ENCODE results near the gene IFT88. TPM values are rescaled to one million over a fixed set of nuclear protein-coding genes. Genes with fewer than 3 reads are reported as not detected.

The IFT88 gene
- total RNA-seq, 1 donor from 2014 or later, result 8.1 TPM

- no peak for DNase-seq
- H3K4me3 ChIP-seq, result no peak overlapping the region
- H3K27ac ChIP-seq (replicated peaks), result peak overlapping the region; percentile 80
- H3K27me3 ChIP-seq (ENCODE audit: low read depth), result peaks cover 3% of the 10 kb centered on the region
- intact Hi-C loops (cut with micrococcal nuclease), result loop anchor here (5.0 to 10.0 kb wide), 2 partner anchors 113 to 219 kb away; no protein-coding TSS in a partner anchor
- no peaks in the 10 kb centered on the region for H3K36me3 ChIP-seq
- peaks cover 29% of the 10 kb centered on the region for H3K4me1 ChIP-seq
- TF ChIP-seq, protein P1, sequence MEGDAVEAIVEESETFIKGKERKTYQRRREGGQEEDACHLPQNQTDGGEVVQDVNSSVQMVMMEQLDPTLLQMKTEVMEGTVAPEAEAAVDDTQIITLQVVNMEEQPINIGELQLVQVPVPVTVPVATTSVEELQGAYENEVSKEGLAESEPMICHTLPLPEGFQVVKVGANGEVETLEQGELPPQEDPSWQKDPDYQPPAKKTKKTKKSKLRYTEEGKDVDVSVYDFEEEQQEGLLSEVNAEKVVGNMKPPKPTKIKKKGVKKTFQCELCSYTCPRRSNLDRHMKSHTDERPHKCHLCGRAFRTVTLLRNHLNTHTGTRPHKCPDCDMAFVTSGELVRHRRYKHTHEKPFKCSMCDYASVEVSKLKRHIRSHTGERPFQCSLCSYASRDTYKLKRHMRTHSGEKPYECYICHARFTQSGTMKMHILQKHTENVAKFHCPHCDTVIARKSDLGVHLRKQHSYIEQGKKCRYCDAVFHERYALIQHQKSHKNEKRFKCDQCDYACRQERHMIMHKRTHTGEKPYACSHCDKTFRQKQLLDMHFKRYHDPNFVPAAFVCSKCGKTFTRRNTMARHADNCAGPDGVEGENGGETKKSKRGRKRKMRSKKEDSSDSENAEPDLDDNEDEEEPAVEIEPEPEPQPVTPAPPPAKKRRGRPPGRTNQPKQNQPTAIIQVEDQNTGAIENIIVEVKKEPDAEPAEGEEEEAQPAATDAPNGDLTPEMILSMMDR (IDR thresholded peaks at IDR 0.05; ENCODE audit: borderline replicate concordance), result no peak
- H3K9me3 ChIP-seq (replicated peaks), result no peaks in the 10 kb centered on the region
Observed at GRCh38 chr13:20714161-20714560, 147.2 kb downstream of the IFT88 start.

DNA sequence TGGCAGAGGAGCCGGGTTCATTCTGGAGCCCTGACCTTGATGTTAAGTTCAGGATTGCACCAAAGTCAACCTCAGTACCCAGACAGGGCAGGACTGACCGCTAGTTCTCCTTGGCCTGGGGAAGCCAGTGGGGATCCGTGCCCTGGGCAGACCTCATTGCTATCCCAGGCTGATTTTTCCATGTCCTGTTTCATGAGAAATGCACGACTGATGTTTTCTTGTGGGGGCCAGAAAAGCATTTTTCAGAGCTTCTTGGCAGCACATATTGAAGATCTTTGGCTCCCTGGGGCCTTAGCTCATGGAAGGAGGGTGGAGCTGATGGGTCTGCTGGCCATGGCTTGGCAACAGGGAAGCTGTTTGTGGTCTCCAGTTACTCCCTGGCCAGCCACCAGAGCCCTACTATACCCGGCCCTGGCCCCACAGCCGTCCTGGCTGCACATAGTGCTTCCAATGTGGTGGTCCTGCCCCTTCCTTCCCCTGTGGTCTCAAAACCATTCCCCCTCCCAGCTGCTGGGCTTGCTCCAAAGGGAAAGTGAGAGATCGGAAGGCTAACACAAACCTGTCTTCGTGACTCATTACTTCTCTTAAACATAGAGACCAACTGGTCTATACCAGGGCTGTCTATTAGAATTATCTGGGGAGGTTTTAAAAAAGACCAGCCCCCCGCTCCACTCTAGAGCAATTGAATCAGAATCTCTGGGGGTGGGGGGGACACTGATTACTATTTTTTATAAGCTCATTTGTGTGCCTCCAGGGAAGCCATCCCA lies 147.8 kb downstream of the IFT88 start:
- H3K27me3 ChIP-seq (ENCODE audit: low read depth), result peaks cover 7% of the 10 kb centered on the region
- peaks cover 29% of the 10 kb centered on the region for H3K4me1 ChIP-seq
- intact Hi-C loops (cut with micrococcal nuclease), result loop anchor here (5.0 to 10.0 kb wide), 3 partner anchors 113 to 220 kb away; no protein-coding TSS in a partner anchor
- H3K4me3 ChIP-seq, result peak overlapping the region; percentile 11
- TF ChIP-seq, protein P1 (IDR thresholded peaks at IDR 0.05; ENCODE audit: borderline replicate concordance), result no peak
- peak; percentile 68 for DNase-seq
- H3K9me3 ChIP-seq (replicated peaks), result no peaks in the 10 kb centered on the region
- peak overlapping the region; percentile 80 for H3K27ac ChIP-seq (replicated peaks)
- H3K36me3 ChIP-seq, result no peaks in the 10 kb centered on the region

DNA sequence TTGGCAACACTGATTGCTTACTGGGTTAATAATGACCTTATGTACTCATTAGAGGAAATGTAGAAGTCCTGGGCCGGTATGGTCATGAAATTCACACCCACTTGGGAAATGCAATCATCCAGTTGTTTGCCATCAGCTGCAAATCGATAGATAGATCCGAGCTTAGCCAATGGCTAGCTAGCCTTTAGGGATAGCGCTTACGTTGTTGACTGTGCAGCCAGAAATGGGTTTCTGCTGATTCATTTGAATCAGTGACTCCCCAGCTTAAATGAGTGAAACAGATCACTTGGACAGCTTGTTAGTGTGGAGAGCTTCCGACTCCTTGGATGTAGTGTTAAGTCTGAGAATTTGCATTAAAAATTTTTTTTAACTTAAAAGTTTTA lies 148.4 kb downstream of the IFT88 start:
- TF ChIP-seq, protein P1 (IDR thresholded peaks at IDR 0.05; ENCODE audit: borderline replicate concordance), result no peak
- H3K4me3 ChIP-seq, result no peak overlapping the region
- intact Hi-C loops (cut with micrococcal nuclease), result loop anchor here (5.0 to 10.0 kb wide), 2 partner anchors 212 to 221 kb away; no protein-coding TSS in a partner anchor

DNA sequence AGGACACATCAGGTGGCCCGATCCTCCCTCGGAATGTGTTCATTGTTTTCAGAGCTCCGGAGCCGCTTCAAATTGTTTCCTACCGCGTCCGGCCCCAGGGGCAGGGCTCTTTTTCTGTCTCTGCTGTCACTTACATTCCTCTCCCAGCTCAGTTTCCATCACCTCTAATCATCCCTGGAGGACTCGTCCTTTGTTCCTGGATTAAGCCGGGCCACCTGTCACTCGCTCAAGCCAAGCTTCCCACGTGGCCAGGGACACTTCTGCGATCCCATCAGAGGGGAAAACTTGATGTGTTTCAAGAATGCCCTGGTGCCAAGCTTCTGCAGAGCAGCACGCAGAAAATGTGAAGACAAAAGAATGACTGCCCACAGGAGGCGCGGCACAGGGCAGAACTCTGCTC lies 150.0 kb downstream of the IFT88 start:
- H3K4me3 ChIP-seq, result no peak overlapping the region
- no peaks in the 10 kb centered on the region for H3K9me3 ChIP-seq (replicated peaks)
- DNase-seq, result no peak
- TF ChIP-seq, protein P1 (IDR thresholded peaks at IDR 0.05; ENCODE audit: borderline replicate concordance), result no peak
- peaks cover 39% of the 10 kb centered on the region for H3K4me1 ChIP-seq
- peaks cover 23% of the 10 kb centered on the region for H3K27me3 ChIP-seq (ENCODE audit: low read depth)
- no peak overlapping the region for H3K27ac ChIP-seq (replicated peaks)
- intact Hi-C loops (cut with micrococcal nuclease), result loop anchor here (5.0 to 10.0 kb wide), 2 partner anchors 210 to 222 kb away; no protein-coding TSS in a partner anchor
- no peaks in the 10 kb centered on the region for H3K36me3 ChIP-seq

More for the DNA sequence above, 148.4 kb downstream of the IFT88 start:
- DNase-seq, result no peak
- Histone ChIP-seq H3K4me1 (peaks cover 29% of the 10 kb centered on the region), H3K9me3 (replicated peaks) (no peaks in the 10 kb centered on the region), H3K36me3 (no peaks in the 10 kb centered on the region), H3K27ac (replicated peaks) (peak overlapping the region; percentile 80), H3K27me3 (ENCODE audit: low read depth) (peaks cover 8% of the 10 kb centered on the region)

- intact Hi-C loops (cut with micrococcal nuclease), result loop anchor here (5.0 to 10.0 kb wide), 2 partner anchors 209 to 223 kb away; no protein-coding TSS in a partner anchor
- Histone ChIP-seq H3K36me3 (no peaks in the 10 kb centered on the region), H3K4me3 (no peak overlapping the region), H3K27me3 (ENCODE audit: low read depth) (peaks cover 23% of the 10 kb centered on the region), H3K4me1 (peaks cover 39% of the 10 kb centered on the region), H3K27ac (replicated peaks) (no peak overlapping the region), H3K9me3 (replicated peaks) (no peaks in the 10 kb centered on the region)
- no peak for DNase-seq
- TF ChIP-seq, protein P1 (IDR thresholded peaks at IDR 0.05; ENCODE audit: borderline replicate concordance), result no peak
Observed at GRCh38 chr13:20717581-20718542, 150.9 kb downstream of the IFT88 start.

Measured in left ventricle myocardium inferior (tissue), 1 donor.